Ecto neural progenitor cell (in vitro differentiated cells): Measurements from ENCODE around the gene CIB4.
A peak's percentile ranks its signal among the peaks of the same experiment; 100 is the strongest.
"Not testable (repeated sequence)": the region's sequence is repeated elsewhere in the genome, so short reads cannot be mapped to it uniquely, and the experiment has no call there.

Source experiments
- DNase-seq: peaks from one replicate; pipeline ENCODE4 v3.0.0-alpha.2; 2018; ENCODE audit warnings: low spot score

Gene CIB4

DNA sequence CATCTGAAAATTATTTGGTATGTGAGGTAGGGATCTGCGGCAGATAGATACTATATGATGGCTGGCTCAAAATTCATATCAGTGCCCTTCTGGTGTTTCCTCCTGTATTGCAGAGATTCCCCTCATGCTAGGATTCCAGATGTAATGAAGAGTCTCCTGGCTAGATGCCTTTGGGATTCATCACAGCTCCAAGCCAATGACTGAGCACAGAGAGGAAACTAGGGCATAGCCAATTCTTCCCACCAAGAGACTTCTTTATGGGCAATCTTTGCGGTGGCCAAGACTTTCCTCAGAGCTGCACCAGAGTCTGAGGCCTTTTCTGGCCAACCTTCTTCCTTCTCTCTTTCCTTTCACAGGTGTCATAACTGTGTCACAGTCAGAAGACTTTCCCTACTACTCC lies 25.5 kb upstream of the CIB4 start:
- peak; percentile 2 for DNase-seq

DNA sequence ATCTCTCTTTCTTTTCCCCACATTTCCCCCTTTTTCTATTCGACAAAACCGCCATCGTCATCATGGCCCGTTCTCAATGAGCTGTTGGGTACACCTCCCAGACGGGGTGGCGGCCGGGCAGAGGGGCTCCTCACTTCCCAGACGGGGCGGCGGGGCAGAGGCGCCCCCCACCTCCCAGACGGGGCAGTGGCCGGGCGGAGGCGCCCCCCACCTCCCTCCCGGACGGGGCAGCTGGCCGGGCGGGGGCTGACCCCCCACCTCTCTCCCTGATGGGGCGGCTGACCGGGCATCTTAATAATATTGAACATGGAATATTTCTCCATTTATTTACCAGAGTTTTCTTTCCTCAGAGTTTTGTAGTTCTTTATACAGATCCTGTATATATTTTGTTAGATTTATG lies 24.1 kb upstream of the CIB4 start:
- not testable (repeated sequence) for DNase-seq

GRCh38 chr2:26660363-26660962 lies 19.3 kb upstream of the CIB4 start:
- DNase-seq, result no peak

DNA sequence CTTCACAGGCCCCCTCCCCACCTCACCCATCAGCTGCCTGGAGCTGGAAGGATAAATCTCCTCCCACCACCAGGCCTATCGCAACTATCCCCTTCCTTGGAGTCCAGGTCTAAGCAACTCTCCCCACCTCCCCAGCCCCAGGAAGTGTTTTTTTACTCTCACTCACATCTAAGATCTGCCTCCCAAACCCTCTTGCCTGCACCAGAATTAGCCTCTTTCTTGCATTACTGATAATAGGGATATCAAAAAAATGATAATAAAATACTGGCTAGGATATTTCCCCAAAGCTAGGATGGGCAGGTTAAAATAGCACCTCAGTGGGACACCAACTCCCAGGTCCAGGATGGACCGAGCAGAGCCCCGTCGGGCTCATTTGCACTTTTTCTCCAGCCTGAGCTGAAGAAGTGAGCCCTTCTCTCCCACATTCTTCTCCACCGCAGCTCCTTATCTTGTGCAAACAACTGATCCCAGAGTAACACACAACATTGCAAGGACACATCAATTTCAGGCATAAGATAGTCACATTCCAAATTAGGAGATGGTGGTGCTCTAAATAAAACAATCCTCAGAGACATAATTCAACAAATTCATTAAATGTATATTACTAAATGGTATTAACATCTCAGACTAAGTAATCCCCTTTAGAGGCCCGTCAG lies 17.7 kb upstream of the CIB4 start:
- DNase-seq, result peak; percentile 11

DNA sequence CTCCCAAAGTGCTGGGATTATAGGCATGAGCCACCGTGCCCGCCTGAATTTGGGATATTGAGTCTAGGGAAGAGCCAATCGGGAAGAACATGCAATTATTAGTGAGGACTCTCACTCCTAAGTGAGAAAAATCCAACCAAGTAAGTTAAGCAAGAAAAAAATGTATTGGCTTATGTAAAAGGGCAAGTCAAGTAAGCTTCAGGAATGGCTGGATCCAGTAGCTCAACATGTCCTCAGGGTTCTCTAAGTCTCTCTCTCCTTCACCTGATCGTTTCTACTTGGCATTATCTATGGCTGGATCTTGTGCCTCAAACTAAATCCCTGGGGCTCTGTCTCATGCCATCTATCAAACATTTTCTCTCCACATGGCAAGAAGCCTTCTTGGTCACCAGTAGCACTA lies 16.1 kb upstream of the CIB4 start:
- no peak for DNase-seq

- DNase-seq, result no peak
Observed at GRCh38 chr2:26655611-26656195, 14.5 kb upstream of the CIB4 start.

DNA sequence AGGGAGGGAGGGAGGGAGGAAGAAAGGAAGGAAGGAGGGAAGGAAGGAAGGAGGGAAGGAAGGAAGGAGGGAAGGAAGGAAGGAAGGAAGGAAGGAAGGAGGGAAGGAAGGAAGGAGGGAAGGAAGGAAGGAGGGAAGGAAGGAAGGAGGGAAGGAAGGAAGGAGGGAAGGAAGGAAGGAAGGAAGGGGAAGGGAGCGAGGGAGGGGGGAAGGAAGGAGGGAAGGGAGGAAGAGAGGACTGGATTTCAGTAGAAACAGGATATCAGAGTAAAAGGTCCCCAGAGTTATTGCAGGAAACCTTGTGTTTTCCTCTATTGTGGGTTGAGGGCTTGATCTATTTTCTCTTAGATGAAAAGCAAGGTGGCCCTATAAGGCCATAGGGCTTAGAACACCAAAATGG lies 14.0 kb upstream of the CIB4 start:
- DNase-seq, result not testable (repeated sequence)

GRCh38 chr2:26654061-26654340 lies 12.8 kb upstream of the CIB4 start:
- no peak for DNase-seq

DNA sequence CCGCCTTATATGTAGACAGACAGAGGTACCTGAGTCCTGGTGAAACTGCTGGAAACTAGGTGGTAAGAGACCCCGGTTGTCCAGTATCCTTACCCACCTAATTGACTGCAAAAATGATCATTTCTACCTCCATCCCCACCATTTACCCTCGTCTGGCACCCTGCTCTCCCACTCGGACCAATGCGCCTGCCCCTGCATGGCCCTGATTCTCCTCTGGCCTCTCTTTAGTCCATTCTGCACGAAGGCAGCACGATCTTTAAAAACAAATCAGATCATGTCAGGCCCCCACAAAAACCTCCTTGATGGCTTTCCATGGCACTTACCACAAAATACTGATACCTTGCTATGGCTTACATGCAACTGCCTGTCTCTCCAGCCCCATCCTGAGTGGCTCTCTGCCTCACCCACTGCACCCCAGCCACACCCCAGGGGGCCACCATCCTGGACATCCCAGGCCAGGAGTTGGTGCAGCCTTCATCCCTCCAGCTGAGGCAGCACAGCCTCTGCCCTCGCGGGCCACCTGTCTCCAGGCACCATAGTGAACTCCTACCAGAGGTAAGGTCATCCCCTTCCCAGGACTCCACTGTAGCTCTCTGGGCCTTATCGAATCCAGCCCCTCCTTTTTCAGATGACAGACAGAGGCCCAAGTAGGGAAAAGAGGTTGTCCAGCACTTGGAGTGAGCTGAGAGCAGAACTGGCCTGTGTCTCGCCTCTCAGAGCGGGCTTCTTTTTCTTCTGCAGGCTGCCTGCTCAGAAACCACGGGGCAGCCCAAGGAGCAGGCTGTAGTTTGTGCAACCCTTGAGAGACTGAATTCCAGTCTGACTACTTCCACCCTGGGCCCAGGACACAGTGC lies 12.3 kb upstream of the CIB4 start:
- peak; percentile 40 for DNase-seq

DNA sequence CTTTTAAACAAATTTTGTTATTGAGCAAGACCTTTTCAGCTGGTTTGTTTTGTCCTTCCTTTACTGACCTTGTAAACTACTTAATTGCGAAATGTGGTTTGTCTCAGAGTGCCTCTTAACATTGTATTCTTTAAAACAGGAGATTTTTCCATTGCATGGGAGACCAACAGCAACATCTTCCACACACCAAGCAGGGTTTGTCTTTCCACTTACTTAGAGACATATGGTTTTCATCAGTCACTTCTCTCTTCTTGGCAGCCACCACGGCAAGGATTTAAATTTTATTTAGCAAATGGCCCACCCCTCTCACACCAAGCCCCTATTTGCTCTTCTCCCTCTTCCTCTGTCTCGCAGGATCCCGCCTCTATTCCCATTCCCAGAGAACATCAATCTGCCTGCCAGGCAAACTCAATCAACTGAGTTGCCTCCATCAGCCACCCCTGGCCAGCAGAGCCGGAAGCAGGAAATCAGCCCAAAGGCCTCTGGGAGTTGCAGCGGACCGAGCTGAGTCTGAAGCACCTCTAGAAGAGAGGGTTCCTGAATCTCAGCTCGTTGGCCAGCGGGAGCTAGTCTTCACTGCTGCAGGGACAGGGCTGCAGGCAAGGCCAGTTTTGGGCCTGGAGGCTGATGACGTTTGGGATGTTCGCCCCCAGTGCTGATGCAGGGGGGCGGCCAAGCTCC lies 11.3 kb upstream of the CIB4 start:
- peak; percentile 39 for DNase-seq

DNA sequence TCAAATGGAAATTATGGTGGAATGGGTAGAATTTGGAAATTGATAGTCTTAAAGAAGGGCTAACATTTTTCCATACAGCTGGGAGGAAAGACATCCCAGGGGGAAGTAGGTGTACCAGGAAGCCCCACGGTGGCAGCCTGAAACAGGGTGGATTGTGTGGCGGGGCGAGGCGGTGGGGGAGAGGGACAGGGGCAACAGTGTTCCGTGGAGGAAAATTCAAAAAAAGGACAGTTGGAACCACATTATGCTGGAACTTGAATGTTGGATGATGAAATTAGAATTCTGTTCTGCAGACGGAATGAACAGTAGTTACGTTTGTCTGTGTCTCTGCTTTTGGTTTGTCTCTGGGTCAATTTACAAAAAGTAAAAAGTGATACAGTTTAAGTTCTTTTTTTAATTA lies 10.6 kb upstream of the CIB4 start:
- DNase-seq, result no peak

- no peak for DNase-seq
Observed at GRCh38 chr2:26651470-26651771, 10.3 kb upstream of the CIB4 start.

GRCh38 chr2:26650713-26651469 lies 9.7 kb upstream of the CIB4 start:
- DNase-seq, result peak; percentile 21

- peak; percentile 25 for DNase-seq
Observed at GRCh38 chr2:26649992-26650712, 9.0 kb upstream of the CIB4 start.

- DNase-seq, result peak; percentile 18
Observed at GRCh38 chr2:26649322-26649721, 8.2 kb upstream of the CIB4 start.

DNA sequence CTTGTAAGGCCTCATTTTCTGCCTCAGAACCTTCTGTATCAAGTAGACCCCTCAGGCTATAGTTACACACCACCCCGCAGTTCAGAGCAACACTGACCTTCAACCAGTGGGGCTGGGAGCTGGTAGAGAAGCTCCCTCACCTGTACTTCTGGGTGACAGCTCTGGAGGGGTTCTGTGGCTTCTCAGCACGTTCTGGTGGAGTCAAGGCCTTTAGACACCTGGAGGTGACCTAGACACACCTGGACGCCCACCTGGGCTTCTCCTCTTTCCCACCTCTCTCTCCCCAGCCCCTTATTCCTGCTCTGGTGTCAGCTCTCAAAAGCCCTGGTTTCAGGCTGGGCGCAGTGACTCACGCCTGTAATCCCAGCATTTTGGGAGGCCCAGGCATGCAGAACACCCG lies 7.3 kb upstream of the CIB4 start:
- DNase-seq, result peak; percentile 30

DNA sequence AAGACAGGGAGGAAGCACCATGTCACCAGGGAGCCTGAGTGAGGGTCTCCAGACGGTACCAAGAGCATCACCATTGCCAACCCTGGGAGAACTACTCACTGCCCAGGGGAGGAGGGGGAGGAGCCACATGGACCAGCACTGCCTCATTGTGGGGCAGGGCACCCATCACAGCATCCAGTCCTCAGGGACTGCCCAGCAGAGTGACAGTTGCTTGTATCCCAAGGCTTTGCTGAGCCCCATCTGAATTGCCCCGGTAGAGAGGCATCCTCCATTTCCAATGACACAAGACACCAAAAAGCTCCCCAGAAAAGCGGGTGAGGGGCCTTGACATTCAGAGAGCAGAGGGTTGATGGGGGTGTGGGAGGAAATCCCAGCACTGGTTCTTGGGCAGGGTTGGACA lies 6.8 kb upstream of the CIB4 start:
- DNase-seq, result peak; percentile 36

GRCh38 chr2:26646986-26647672 lies 6.0 kb upstream of the CIB4 start:
- DNase-seq, result peak; percentile 50

- peak; percentile 33 for DNase-seq
Observed at GRCh38 chr2:26645762-26646161, 4.6 kb upstream of the CIB4 start.

DNA sequence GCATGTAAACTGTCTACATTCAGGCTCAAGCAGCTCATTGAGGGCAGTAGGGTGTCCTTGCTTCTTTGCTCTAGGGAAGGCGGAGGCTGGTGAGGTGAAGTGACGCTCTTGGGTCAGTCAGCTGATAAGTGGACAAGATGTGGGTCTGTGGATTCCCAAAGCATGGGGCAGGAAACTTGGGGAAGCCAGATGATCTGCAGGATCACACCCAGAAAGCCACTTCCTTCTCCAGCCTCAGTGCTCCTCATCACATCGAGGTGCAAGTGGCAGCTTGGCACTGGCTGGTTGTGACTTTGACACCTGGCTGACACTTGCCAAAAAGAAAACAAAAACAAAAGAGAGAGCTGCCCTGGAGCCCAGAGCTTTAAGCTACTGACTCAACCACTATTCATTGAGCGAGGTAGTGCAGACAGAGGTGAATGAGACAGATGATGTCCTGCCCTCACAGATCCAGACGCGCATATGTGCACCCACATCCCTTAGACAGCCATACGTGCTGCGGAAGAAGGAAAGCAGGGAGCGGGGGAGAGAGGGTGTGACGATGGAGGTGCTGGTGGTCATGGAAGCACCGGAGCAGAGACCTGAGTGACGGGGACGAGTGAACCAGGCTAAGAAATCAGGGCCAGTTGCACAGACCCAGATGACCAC lies 3.1 kb upstream of the CIB4 start:
- peak; percentile 24 for DNase-seq
